Stimulated activated CD4-positive, alpha-beta T cell treated with anti-CD3 and anti-CD28 coated beads, Interleukin-1b, Interleukin-23, amount 100 ng/mL, for 4 hours (primary cell): ENCODE results near the gene IPPK.

Source experiments
- DNase-seq, 2 donors: peaks; one replicate each; pipeline ENCODE4 v3.0.0-alpha.2; 2020; ENCODE audit warnings: low read depth in 2 of 2

IPPK gene

DNA sequence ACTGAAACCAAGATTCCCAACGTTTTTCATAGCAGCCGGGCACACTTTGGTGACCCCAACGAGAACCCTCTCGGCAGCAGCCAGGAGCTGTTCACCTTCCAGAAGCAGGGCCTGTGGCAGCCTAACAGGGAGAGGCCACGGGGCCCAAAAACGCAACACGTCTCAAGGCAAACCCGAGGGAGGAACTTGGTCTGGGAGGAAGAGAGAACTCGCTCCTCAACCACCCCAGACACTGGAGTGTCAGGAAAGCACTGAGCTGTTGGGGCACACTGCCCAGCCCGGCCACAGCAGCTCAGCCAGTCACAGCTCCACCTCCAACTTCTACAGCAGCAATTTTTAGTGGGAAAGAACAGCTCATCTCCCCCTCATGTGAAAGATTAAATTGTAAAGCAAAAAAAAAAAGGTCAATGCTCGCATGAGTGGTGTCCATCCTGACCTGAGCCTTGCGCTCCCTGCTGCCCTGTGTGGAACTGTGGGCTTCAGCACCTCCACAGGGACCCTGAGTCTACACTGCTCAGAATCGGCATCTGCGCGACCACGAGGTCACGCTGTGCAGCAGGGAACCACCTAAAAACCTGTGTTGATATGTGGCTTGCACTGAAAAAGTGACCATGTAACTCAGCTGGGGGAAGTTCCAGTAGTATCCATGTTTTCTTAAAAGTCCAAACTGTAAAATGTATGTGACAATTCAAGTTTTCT is 55.0 kb downstream of the IPPK start:
- no peak for DNase-seq

DNA sequence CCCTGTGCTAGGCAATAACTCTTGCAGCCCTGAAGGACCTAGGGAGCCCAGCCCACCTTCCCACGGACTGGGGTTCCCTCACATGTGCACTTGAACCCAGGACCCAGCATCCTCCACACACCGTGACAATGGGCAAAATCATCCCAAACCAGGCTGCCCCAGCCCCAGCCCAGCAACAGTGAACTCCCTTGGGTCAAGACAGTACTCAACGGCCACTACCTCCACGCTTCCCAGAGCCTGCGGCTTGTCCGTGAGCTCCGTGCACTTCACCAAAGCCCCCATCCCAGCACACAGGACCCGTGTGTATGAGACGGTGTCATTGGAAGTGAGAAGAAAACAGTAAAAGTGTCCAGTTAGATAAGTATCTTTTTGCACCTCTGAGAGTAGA is 55.8 kb downstream of the IPPK start:
- DNase-seq: no peak

DNA sequence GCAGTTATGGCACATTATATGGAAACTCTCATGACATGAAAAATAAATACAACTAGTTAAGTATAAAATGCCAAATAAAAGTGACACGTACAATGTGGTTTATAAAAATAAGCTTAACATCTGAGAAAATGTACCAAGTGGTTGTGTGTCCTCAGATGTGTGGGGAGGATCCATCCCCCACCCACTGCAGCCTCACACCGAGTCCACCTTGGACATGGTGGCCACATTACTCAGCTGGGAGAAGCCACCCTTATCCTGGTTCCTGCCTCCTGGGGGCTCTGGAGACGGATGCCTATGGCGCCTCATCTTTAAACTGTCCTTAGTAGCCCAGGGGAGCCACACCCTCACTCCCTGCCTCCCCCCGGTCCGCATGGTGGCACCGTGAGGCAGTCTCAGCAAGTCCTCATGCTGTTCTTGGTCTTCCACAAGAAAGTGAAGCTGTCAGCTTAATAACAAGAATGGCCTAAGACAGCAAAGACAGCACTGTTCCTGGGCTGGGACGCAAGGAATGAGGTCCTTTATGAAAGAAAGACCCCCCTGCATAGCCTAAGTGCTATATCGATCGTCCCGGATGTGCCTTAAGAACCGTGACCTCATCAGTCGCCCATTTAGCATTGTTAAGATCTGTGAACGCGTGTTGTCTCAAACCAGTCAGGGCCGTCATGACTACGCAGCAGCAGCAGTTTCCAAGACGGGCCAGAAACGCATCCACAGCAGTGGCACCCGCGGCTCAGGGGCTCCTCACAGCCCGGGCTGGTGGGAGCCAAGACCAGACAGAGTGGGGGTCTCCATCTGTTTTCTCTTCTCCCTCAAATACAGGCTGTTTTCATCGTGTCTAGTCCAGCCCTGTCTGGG is 56.4 kb downstream of the IPPK start:
- DNase-seq: no peak

DNA sequence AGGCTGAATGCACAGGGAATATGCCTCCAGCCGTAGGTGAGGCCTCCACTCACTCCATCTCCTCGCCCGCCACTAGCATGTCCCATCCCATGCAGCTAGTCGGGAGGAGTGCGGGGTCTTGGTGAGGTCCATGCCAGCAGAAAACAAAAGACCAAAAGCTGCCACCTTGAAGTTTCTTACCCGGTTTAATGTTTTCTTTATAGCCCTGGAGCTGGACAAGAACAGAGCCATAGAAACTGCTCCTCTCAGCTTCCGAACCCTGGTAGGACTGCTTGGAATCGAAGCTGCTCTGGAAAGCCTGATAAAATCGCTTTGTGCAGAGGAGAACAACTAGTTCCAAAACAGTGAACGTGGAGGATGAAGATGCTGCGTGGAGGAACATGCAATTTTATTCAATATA is 57.1 kb downstream of the IPPK start:
- no peak for DNase-seq

DNA sequence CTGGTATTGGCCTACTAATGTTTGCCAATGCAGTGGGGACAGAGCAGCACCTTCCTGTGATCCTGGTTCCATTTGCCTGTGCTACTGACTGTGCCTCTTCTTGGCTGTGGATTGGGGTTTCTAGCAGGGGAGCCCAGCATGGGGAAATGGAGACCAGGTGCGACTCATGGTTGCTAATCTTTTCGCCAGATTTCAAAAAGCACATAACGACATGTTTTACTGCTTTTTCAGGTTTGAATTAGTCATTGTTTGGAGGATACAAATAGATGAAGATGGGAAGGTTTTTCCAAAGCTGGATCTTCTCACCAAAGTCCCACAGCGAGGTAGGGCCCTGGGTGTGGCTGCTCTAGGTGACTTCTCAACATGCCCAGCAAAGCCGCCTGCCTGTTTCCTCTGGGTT is 57.6 kb downstream of the IPPK start:
- no peak for DNase-seq

DNA sequence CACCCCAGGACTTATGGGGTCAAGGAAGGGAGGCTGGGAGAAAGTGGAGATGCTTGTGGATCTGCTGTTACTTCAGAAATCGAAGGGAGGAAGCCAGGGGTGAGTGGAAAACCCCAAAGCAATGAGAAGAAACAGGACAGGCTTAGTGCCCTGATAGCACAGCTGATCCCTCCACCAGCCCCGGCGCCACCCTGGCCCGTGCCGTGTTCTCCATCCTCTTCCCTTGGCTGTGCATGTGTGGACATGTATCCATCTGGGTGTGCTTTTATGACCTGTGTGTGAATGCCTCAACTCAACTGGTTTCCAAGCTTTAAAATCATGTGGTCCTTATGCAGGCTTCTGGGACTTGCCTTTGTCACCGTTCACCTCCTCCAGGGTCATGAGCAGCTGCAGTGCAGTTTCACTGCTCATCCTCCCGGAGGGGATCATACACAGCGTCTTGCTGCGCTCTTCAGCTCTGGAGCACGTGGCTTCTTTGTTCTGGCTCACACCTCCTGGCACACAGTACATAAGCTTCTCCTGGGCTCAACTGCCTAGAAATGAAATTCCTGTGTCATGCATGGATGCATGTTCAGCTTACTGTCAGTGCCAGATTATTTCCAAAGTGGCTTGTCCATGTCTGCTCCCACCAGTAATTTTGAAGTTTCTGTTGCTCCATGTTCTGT is 58.2 kb downstream of the IPPK start:
- DNase-seq: no peak

DNA sequence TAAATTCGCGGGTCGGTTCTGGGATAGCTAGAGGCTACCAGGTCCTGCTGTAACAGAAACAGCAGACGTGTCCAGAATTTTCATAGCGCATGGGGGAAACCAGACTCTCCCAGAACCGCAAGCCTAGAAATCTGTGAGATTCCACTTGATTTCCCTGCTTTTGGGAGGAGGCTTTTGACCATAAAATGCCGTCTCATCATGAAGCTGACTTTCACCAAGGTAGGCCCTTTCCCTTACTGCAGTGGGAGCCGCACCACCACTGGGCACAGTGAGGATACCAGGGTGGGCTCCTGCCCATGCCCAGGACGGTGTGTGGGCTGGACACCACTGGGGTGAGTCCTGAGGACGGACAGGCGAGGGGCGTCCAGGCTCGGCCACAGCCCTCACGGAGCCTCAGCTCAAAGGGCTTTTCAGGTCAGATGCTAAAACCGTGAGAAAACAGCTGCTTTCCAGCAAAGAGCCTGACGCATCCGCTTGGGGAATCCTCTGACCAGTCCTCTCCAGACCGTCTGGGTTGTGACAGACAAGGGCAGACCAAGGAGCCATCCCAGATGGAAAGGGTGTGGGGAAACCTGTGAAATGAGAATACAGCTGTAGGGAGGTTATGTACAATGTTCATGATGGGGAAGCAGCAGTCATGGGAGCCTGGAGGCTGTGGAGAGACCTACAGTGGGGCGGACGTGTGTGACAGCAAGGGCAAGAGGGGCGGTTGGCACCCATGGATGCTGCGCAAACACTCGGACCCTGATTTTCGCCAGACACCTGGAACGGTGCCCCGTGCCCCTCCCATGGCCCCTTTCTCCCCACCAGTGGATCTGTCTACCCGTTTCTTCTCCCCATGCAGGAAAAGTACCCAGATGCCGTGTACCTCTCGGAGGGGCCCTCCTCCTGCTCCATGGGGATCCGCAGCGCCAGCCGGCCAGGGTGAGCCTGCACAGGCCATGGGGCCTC is 59.2 kb downstream of the IPPK start:
- DNase-seq: no peak

DNA sequence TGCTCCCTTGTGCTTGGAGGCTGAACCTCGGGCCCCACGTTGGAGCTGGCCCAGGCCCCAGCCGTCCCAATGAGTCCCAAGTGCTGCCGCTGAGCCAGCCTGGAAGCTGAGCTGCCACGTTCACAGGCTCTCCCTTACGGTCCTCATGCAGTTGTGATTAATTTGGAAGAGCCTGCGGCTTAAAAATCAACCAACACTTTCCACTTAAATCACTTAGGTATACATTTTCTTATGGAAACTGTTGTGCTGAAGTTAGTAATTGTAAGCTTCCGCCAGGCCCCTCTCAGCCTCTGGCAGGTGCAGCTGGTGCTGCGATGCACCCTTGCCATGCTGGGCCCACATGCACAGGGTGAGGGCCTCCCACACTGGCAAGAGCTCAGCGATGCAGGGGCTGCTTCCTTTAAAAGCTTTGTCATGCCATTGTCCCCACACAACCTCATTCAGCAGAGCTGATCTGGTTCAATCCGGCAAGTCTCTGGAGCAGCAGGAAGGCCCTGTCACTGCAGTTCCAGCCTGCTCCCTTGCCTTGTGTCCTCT is 61.0 kb downstream of the IPPK start:
- DNase-seq: no peak

DNA sequence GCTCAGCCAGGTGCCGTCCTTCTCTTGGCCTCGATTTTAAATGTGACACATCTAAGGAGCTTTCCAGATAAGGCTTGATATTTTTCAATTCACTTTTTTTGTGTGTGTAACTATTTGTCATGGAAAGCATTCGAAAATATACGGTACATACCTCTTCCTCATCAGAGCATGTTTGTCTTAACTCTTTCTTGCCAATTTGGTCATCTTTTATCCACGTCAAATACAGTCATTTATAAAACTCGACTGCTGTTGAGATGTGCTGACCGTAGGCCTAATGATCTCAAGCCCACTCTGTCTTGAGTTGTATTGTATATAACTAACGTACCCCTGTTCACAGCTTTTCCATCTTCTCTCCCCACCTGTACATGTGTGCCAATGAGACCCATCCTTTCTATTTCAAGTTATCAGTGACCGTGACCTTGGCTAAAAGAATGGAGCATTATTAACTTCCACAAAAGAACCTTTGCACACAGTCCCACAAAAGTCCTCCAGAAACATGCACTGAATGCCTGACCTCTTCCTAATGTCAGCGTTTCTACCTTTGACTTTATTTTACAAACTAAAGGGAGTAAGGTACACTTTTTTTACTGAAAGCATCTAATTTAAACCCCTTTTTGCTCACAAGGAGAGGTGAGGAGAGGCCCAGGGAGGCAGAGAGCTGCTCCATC is 61.6 kb downstream of the IPPK start:
- DNase-seq: no peak

DNA sequence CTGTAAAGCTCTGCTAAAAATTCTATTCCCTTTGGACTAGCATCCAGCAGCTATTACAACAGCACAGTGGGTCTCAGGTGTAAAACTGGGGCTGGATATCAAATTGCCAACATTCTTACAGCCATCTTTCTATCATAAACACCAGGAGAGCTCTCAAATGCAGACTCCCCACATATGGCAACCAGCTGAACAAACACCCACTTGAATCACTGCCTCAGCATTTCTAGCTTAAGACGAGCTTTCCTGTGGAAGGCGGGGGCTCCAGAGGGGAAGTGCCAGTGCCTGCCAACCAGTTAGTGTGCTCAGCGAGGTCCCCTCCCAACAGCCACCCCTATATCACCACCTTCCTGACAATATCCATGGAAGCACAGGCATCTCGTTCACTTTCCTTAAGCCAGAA is 62.2 kb downstream of the IPPK start:
- no peak for DNase-seq

DNA sequence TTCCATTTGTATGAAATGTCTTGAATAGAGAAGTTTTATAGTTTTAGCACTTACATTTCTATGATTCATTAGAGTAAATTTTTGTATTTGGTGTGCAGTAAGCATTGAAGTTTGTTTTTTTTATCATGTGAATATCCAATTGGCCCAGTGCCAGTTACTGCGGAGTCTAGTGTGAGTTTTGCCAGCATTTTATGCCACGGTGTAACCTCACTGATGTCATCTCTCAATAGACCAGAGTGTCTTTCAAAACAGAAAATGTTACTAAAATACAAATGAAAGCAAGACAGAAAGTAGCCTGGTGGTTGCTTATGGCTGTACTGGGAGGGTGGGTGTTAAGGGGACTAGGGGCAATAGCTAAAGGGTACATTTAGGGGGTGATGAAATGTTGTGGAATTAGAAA is 62.8 kb downstream of the IPPK start:
- DNase-seq: no peak

DNA sequence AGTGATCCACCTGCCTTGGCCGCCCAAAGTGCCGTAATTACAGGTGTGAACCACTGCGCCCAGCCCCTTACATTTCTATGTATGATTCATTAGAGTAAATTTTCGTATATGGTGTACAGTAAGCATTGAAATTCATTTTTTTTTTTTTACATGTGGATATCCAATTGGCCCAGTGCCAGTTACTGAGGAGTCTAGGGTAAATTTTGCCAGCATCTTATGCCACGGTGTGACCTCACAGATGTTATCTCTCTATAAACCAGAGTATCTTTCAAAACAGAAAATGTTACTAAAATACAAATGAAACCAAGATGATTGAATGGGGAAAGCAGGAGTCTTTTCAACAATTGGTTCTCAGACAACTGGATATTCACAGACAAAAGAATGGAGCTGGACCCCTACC is 64.7 kb downstream of the IPPK start:
- no peak for DNase-seq

DNA sequence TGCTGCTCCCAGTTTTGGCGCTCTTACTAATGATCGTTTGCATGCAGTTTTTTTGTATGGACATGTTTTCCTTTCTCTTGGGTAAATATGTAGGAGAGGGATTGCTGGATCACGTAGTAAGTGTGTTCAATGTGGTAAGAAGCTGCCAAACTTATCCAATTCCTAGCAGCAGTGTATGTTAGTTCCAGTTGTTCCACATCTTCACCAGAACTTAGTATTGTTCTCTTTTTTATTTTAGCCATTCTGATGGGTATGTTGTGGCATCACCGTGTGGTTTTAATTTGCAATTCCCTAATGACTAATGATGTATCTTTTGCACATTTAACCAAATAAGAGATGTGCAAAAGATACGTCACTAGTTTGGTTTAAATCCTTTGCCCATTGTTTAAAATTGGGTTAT is 65.9 kb downstream of the IPPK start:
- DNase-seq: no peak

DNA sequence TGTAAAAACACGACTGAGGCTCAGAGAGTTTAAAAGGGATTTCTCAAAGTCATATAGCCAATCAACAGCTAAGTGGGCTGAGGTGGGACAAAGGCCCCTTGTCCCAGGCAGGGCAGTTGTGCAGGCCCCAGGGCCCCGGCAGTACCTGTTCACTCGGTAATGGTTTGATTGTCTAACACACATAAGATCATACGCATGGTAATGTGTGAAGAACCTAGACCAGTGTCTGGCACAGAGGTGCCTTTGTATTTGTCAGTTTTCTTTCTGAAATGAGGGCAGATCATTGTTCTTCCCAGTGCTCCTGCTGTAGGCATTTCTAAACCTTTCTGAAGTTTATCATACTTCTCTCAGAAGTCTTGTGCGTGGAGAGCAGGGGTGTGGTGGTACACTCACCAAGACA is 66.8 kb downstream of the IPPK start:
- no peak for DNase-seq

DNA sequence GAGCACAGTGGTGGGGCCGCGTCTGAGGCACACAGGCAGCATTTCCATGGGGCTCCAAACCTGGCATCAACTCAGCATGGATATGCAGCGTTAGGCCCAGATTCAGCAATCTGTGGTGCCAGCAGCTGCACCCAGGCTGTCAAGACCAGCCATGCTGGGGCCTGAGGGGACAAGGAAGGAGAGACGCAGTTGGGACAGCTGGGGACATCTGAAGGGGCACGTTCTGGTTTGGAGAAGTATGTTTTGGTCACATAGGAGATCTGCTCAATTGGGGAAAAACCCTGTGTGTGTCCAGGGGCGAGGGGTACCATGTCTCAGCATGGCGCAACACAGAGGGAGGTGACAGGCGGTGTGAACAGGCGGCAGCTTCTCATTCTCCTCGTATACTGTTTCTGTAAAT is 67.5 kb downstream of the IPPK start:
- DNase-seq: no peak

DNA sequence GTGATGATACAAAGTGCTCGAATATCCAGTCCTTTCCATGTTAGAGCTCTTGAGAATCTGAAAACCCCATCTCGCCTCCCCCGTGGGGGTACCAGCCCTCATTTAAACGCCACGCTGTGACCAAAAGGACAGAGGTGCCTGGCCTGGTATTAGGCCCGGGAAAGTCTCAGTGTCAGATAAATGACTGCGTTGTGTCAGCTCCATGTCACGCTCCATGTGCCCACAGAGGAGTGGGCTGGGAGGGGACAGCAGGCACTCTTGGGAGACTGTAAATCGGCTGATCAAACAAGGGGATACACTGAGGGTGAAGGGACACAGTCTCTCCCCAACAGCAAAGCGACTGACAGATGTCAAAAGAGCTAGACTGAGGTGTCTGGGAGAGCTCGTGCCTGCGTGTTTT is 68.5 kb downstream of the IPPK start:
- no peak for DNase-seq

DNA sequence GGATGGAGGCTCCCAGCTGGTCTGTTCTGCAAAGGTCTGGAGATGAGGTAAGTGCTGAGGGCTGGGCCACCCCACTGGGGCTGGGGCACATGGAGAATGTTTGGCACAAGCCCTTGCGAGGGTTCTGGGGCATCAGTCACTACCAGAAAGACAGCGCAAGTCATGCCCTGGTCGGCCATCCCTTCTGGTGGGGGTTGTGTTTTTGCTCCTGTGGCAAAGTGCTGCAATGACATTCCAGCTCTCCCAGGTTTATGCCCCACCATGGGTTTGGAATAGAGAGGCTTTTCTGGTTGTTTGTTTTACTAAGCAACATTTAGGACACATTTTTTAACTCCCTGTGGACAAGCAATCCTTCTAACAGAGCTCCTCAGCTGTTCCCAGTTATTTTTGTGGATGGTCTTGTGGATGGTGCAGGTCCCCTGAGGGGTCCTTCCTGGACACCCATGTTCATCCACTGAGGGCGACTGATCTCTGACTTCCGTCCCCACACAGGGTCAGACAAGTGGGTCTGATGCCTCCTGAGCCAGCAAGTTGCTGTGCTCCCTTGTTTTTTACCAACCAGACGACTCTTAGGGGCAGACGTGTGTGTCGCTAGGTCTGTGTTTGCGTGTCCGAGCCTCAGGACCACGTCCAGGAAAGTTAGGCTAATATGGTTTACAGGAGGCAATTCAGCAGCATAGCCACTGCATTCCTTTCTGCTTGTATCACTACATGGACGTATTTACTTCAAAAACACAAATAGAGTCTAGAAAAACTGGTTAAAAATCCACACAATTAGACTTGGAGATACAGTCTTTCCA is 69.3 kb downstream of the IPPK start:
- no peak for DNase-seq

DNA sequence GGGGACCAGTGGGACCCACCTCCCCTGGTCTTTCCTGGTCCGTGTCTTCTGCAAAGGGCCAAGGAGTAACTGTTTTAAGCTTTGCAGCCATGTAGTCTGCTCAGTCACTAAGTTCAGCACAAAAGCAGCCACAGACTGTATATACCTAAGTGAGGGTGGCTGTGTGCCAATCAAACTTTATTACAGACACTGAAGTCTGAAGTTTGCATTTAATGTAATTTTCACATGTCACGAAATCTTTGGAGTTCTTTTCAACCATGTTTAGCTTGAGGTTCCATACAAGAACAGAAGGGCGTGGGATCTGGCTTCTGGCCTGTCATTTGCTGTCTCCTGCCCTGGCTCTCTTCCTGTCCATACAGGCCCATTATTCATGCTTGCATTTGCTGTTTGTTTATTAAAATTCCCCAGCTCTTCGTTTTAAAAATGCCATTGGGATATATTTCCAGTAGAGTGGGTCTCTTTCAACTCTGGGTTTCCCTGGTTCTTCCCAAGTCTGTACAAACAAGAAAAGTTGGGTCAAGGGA is 69.9 kb downstream of the IPPK start:
- DNase-seq: no peak

DNA sequence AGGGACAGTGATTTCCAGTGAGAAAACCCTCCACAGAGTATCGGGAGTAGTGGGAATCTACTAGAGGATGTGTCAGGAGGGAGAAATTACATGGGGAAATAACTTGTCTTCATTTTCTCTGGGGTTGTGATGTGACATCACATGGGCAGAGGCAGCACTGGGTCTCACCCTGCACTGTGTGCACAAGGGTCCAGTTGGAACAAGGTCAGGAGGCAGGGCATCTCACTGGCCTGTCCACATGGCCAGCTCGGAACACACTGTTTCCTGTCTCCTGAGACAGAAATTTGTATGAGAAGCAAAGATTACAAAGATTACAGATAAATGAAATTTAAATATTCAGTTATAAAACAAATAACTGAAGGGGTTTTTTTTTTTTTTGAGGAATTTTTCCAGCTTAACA is 71.5 kb downstream of the IPPK start:
- no peak for DNase-seq

DNA sequence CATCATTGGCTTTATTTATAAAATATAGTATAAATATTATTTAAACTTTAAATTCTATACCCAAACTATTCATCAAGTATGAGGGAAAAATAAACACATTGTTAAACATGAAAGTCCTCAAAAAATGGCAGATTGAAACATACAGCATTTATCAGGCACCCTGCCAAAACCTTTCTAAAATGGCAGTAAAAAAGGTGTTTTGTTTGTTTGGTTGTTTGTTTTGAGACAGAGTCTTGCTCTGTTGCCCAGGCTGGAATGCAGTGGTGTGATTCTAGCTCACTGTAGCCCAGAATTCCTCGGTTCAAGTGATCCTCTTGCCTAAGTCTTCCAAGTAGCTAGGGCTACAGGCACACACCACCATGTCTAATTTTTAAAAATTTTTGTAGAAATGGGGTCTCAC is 74.0 kb downstream of the IPPK start:
- DNase-seq: no peak
